Femur (tissue), 1 donor: ENCODE results near the gene CLTCL1.
"Not testable (repeated sequence)": the region's sequence is repeated elsewhere in the genome, so short reads cannot be mapped to it uniquely, and the experiment has no call there.

Experiments
- DNase-seq: peaks from one replicate; pipeline ENCODE4 v3.0.0-alpha.2; 2017

CLTCL1 gene

GRCh38 chr22:19174106-19175025, 117.2 kb downstream of the CLTCL1 start:
- no peak for DNase-seq

DNA sequence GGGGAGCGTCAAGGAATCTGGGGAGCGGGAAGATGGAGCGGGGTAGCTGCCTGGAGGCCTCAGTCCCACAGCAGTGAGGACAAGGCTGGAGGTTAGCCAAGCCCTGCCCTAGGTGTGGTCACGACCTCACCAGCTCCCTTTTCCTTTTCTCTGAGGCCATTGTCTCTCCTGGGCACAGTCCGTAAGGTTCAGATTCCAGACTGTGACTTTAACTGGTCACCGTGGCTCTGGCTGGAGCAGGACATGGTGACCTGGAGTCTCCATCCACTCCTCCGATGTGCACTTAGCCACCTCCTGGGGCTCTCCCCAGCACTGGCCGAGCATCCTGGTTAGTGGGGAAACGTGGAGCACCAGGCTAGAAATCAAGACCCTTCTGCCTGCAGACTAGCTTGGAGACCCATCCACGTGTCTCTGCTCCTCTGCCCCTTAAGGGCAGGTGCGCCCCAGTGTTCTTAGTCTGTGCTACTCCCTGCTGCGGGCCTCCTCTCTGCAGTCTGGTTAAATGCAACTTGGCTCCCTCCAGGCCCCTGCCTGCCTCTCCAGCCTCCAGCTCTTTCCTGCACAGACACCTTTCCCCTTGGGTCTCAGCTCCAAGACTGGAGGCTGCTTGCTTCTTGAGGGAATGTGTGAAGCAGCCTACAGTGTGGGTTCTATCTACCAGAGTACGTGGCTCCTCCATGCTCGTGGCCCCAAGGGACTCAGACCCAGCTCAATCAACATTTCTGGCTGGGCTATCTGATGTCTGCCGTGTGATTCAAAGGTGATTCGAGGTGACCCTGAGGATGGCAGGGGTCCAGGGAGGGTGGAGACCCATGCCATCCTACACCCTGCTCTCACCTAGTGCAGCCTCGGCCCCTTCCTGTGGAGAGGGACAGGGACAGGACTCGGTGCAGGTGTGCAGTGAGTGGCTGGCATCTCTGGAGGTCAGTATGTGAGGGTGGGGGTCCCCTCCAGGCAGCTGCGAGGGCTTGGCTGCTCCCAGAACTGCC, 118.2 kb downstream of the CLTCL1 start:
- DNase-seq = no peak

DNA sequence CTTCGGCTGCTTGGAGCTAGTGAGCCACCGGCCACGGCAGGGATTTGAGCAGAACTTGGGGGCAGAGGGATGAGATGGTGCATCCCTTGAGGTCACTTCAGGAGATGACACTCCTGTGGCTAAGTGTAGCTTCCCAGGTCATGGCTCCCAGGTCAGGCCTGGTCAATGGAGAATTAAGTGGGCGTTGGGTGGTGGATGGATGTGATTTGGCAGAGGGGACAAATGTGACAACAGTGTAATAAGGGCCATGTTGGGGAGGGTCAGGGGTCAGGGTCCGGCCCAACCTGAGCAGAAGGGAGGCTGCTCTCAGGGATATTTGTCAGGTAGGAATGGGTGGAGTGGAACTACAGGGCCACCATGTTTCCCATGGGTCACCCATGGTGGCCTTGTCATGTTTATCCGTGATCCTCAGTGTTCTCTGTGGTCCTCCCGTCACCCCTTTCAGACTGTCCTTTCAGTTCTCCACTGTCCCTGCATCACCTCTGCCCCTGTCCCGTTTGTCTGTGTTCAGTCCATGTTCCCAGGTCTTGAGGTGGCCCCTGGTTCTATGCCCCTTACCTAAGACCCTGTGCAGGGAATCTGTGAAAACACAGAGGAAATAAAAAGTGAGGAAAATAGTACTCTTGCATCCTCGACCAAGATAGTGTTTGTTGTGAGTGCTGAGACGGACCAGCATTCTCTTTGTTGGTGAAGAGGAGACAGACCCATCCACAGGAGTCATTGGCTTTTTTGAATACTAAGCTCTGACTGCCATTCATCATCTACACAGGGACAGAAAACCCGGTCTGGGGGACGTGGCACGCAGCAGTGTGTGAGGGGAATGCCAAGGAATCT, 119.1 kb downstream of the CLTCL1 start:
- no peak for DNase-seq

- DNase-seq = no peak
Measured at GRCh38 chr22:19169947-19170318, 121.6 kb downstream of the CLTCL1 start.

DNA sequence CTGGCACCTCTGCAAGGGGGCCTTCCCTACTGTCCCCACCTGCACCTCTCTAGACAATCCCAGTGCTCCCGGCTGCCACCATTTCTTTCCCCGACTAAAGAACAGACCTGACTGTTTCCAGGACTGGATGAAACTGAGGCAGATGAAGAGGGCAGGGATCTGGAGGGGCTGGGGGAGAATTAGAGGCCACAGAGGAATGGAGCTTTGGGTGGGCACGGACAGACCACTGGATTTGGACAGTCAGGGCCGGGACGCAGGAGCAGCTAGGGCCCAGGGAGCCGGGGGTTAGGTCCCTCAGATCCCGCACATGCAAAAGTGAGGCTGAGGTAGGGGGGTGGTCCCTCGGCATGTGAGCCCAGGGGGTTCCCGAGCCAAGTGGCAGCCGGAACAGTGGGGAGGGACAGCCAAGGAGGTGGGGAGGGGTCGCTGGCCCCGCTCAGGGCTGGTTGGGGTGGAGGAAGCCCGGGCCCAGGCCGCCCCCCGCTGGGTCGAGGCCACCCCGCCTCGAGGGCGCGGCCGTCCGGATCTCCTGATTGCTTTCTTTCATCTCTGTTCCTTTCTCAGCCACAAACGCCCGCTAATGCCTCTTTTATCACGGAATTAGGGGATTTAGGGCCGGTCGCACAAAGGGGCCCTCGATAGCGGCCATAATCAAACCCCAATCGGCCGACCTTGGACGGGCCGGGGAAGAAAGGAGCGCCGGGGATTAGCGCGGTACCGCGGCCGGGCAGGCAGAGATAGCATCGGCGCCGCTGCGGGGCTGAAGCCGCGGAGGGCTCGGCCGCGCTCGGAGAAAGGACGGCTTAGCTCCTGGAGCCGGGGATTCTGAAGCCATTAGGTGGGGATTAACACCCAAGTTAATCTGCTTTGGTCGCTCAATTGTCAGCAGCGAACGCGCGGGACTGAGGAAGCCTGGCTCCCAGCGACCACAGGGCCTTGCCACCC, 122.2 kb downstream of the CLTCL1 start:
- no peak for DNase-seq

GRCh38 chr22:19168088-19168890, 123.2 kb downstream of the CLTCL1 start:
- no peak for DNase-seq

GRCh38 chr22:19167106-19167869, 124.2 kb downstream of the CLTCL1 start:
- DNase-seq = no peak

DNA sequence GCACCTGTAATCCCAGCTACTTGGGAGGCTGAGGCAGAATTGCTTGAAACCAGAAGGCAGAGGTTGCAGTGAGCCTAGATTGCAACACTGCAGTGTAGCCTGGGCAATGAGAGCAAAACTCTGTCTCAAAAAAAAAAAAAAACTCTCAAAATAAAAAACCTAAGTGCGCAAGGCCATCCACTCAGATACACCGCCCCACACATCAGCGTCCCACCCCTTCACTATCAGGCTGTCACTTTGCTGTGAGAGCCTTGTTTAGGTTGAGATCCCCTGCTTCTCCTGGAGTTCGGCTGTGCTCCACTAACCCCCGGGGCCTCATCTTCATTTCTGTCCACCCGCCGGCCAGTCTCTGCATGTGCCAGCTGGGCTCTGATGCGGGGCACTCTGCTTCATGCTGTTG, 125.1 kb downstream of the CLTCL1 start:
- no peak for DNase-seq

- no peak for DNase-seq
Measured at GRCh38 chr22:19164425-19164824, 127.1 kb downstream of the CLTCL1 start.

DNA sequence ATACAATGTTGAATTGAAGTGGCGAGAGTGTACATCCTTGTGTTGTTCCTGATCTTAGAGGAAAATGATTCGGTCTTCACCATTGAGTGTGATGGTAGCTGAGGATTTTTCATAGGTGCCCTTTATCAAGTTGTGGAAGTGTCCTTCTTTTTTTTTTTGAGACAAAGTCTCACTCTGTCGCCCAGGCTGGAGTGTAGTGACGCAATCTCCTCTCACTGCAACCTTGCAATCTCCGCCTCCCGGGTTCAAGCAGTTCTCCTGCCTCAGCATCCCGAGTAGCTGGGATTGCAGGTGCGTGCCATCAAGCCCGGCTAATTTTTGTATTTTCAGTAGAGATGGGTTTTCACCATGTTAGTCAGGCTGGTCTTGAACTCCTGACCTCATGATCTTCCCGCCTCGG, 132.9 kb downstream of the CLTCL1 start:
- DNase-seq = not testable (repeated sequence)

DNA sequence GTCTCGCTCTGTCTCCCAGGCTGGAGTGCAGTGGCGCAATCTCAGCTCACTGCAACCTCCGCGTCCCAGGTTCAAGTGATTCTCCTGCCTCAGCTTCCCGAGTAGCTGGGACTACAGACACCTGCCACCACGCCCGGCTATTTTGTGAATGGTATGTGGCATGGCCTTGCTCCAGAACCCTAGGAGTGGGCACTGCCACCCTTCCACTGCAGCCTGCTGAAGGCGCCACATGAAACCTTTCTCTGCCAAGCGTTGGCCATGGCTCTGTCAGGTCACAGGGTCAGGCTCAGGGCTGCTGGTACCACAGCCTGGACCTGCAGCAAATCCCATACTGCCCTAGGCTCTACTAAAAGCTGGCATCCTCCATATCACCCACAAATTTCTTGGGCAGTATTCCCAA, 135.4 kb downstream of the CLTCL1 start:
- not testable (repeated sequence) for DNase-seq

GRCh38 chr22:19152942-19153883, 138.3 kb downstream of the CLTCL1 start:
- DNase-seq = no peak

GRCh38 chr22:19151329-19152191, 140.0 kb downstream of the CLTCL1 start:
- no peak for DNase-seq

- no peak for DNase-seq
Measured at GRCh38 chr22:19150482-19151328, 140.8 kb downstream of the CLTCL1 start.

- no peak for DNase-seq
Measured at GRCh38 chr22:19149991-19150390, 141.5 kb downstream of the CLTCL1 start, which contains the start of gene GSC2. Gene GSC2 (minus strand): TSS chr22:19150292. CDS start chr22:19150283, 9 bp downstream.
